ENCODE data around the gene ABCB8. TPM values are rescaled to one million over a fixed set of nuclear protein-coding genes. Genes with fewer than 3 reads are reported as not detected.

Gene ABCB8
- total and polyA plus RNA-seq, 2 donors (not counting 1 experiment from before 2014, with no cell fraction given): 41.4 to 69.7 TPM

- no peaks in the 10 kb centered on the region for H3K79me2 ChIP-seq (ENCODE audit: control insufficient read depth, insufficient read depth, low read length)
- H3K4me3 Mint-ChIP-seq: no peak overlapping the region
- no peak overlapping the region for H3K9ac ChIP-seq (ENCODE audit: low read length)
- no peaks in the 10 kb centered on the region for H3K36me3 ChIP-seq (replicated peaks in 1 of 2; ENCODE audit: control extremely low read depth in 1 of 2, control insufficient read depth in 1 of 2, extremely low read depth in 1 of 2, insufficient read depth in 2 of 2, low read length in 1 of 2)
- peak overlapping the region; percentile 35 for H3K4me2 ChIP-seq (replicated peaks; ENCODE audit: low read depth, low read length, poor library complexity, severe bottlenecking)
- peaks cover 33% of the 10 kb centered on the region for H3K27me3 Mint-ChIP-seq
- WGBS (ENCODE audit: insufficient coverage): 11% methylated on average over 7 of the region's 15 CpGs
- no peak overlapping the region for H3K4me3 ChIP-seq (ENCODE audit: control extremely low read depth in 1 of 5, extremely low read depth in 1 of 5, insufficient read depth in 1 of 5, low read depth in 2 of 5, low read length in 4 of 5)
- H3K27ac ChIP-seq (ENCODE audit: low read length in 2 of 2): no peak overlapping the region
- H3K4me1 ChIP-seq (ENCODE audit: control insufficient read depth in 2 of 2, insufficient read depth in 2 of 2, low read length in 2 of 2): peaks cover 0 to 14% of the 10 kb centered on the region in 2 donors
- H2AFZ ChIP-seq (ENCODE audit: insufficient read depth, low read depth, low read length, poor library complexity, severe bottlenecking): peak overlapping the region; percentile 59
- peaks cover 4% of the 10 kb centered on the region for H3K4me1 Mint-ChIP-seq
- TF ChIP-seq CTCF (IDR thresholded peaks at IDR 0.05) (no peak), EZH2 (IDR thresholded peaks at IDR 0.05; ENCODE audit: borderline replicate concordance, insufficient read depth, low read depth, low read length, poor library complexity, severe bottlenecking) (no peak)
- DNase-seq (peak; percentile 27), ATAC-seq (ENCODE audit: low read depth) (no peak)
- CTCF ChIA-PET: interaction anchor here (0.8 to 1.9 kb wide), 4 partner anchors 9 to 31 kb away, joined by 3 to 8 read pairs (median 3); no protein-coding TSS in a partner anchor
- no peaks in the 10 kb centered on the region for H4K20me1 ChIP-seq (ENCODE audit: control insufficient read depth, insufficient read depth, low read length, poor library complexity, severe bottlenecking)
- POLR2A ChIA-PET: no interaction called here
- intact Hi-C loops (cut with micrococcal nuclease): no loop called here
- peaks cover 0 to 38% (median 5%) of the 10 kb centered on the region in 3 donors for H3K9me3 ChIP-seq (ENCODE audit: control extremely low read depth in 1 of 3, control insufficient read depth in 2 of 3, insufficient read depth in 1 of 3, low read length in 2 of 3)
- peaks cover 0 to 43% (median 6%) of the 10 kb centered on the region in 4 experiments for H3K27me3 ChIP-seq (replicated peaks in 1 of 4; ENCODE audit: control extremely low read depth in 1 of 4, control insufficient read depth in 3 of 4, insufficient read depth in 4 of 4, low read length in 3 of 4)
- peaks cover 3% of the 10 kb centered on the region for H3K9me3 Mint-ChIP-seq (ENCODE audit: insufficient read depth)
- no peak overlapping the region for H3K27ac Mint-ChIP-seq
These were observed 34.0 kb upstream of the ABCB8 start for GRCh38 chr7:150994141-150994837.

DNA sequence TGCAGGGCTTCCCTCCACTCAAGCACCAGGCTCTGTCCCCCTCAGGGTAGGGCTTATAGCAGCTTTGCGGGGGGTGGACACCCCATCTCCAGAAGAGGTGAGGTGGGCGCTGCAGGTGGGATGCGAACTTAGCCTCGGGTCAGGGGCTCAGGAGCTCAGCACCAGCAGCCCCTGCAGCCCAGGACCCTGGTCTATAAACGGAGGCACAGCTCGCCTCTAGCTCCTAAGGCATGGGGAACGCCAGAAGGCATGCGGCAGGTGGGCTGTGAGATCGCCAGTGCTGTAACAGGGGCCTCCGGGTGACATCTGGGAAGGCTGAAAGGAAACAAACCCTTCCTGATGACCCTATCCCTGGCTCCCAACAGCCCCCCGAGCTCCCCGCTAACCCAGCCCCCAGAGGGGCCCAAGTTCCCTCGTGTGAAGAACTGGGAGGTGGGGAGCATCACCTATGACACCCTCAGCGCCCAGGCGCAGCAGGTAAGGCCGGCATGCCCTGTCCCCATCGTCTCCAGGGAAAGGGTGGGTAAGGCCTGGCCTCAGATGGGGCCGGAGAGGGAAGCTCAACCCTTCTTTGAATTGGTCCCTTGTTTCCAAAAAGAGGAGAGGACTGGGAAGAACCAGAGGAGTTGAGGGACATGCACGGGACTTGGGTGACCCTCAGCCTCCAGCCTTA is 33.3 kb upstream of the ABCB8 start:
- H3K9me3 Mint-ChIP-seq (ENCODE audit: insufficient read depth): peaks cover 3% of the 10 kb centered on the region
- peaks cover 0 to 36% (median 4%) of the 10 kb centered on the region in 4 experiments for H3K27me3 ChIP-seq (replicated peaks in 1 of 4; ENCODE audit: control extremely low read depth in 1 of 4, control insufficient read depth in 3 of 4, insufficient read depth in 4 of 4, low read length in 3 of 4)
- intact Hi-C loops (cut with micrococcal nuclease): no loop called here
- no peaks in the 10 kb centered on the region for H4K20me1 ChIP-seq (ENCODE audit: control insufficient read depth, insufficient read depth, low read length, poor library complexity, severe bottlenecking)
- DNase-seq (peak; percentile 12), ATAC-seq (ENCODE audit: low read depth) (no peak)
- ChIA-PET CTCF (interaction anchor here (0.8 to 1.9 kb wide), 4 partner anchors 9 to 32 kb away, joined by 3 to 8 read pairs (median 3); no protein-coding TSS in a partner anchor), POLR2A (no interaction called here)
- H3K27ac Mint-ChIP-seq: no peak overlapping the region
- no peaks in the 10 kb centered on the region for H3K79me2 ChIP-seq (ENCODE audit: control insufficient read depth, insufficient read depth, low read length)
- no peak for TF ChIP-seq CTCF (IDR thresholded peaks at IDR 0.05)
- TF ChIP-seq EZH2 (IDR thresholded peaks at IDR 0.05; ENCODE audit: borderline replicate concordance, insufficient read depth, low read depth, low read length, poor library complexity, severe bottlenecking): no peak
- no peak overlapping the region for H3K9ac ChIP-seq (ENCODE audit: low read length)
- peaks cover 0 to 31% (median 5%) of the 10 kb centered on the region in 3 donors for H3K9me3 ChIP-seq (ENCODE audit: control extremely low read depth in 1 of 3, control insufficient read depth in 2 of 3, insufficient read depth in 1 of 3, low read length in 2 of 3)
- H3K4me2 ChIP-seq (replicated peaks; ENCODE audit: low read depth, low read length, poor library complexity, severe bottlenecking): peak overlapping the region; percentile 35
- peaks cover 29% of the 10 kb centered on the region for H3K27me3 Mint-ChIP-seq
- WGBS (ENCODE audit: insufficient coverage): 34% methylated on average over 15 of the region's 19 CpGs
- no peak overlapping the region for H3K4me3 ChIP-seq (ENCODE audit: control extremely low read depth in 1 of 5, extremely low read depth in 1 of 5, insufficient read depth in 1 of 5, low read depth in 2 of 5, low read length in 4 of 5)
- no peaks in the 10 kb centered on the region for H3K36me3 ChIP-seq (replicated peaks in 1 of 2; ENCODE audit: control extremely low read depth in 1 of 2, control insufficient read depth in 1 of 2, extremely low read depth in 1 of 2, insufficient read depth in 2 of 2, low read length in 1 of 2)
- no peak overlapping the region for H3K4me3 Mint-ChIP-seq
- peaks cover 4% of the 10 kb centered on the region for H3K4me1 Mint-ChIP-seq
- no peak overlapping the region for H3K27ac ChIP-seq (ENCODE audit: low read length in 2 of 2)
- peaks cover 0 to 14% of the 10 kb centered on the region in 2 donors for H3K4me1 ChIP-seq (ENCODE audit: control insufficient read depth in 2 of 2, insufficient read depth in 2 of 2, low read length in 2 of 2)
- peak overlapping the region; percentile 59 for H2AFZ ChIP-seq (ENCODE audit: insufficient read depth, low read depth, low read length, poor library complexity, severe bottlenecking)
